ENCODE results near the gene LAMTOR5. TPM values are rescaled to one million over a fixed set of nuclear protein-coding genes. Genes with fewer than 3 reads are reported as not detected.
"Not testable (repeated sequence)": the region's sequence is repeated elsewhere in the genome, so short reads cannot be mapped to it uniquely, and the experiment has no call there.

LAMTOR5 gene
- total and polyA plus RNA-seq, 2 experiments from 2014 or later, result 67.1 to 307 TPM

DNA sequence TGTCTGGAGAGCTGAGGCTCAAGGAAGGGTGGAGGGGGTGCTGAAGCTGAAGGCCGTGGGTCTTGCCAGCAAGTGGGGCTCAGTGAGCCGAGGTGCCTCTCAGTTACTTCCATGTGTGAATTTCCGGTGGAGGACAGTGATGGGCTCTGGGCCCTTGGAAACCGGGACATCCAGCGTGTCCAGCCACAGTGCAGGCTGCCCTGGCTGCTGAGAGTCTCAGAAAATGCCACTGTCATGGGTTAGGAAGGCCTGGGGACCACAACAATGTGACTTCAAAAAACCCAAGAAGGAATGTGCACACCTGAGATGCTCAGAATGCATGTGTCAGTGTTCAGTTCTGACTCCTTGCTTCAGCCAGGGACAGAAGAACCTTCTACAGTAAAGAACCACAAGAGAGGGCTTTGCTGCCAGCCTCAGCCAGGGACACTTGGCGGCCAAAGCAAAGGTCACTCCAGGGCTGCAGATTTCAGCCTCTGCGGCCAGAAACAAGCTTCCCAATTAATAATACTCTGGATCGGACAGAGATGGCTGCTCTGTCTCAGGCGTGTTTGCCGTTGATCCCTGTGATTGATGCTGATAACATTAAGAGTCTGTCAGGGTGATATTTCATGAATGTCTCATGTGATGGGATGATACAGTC lies 12.6 kb upstream of the LAMTOR5 start:
- H2AFZ ChIP-seq, result no peak overlapping the region
- no peaks in the 10 kb centered on the region for H3K9me3 ChIP-seq (ENCODE audit: low read depth)
- H3K9me2 ChIP-seq (ENCODE audit: insufficient read depth), result no peaks in the 10 kb centered on the region
- H3K79me2 ChIP-seq (ENCODE audit: insufficient read depth), result no peaks in the 10 kb centered on the region
- in situ Hi-C loops (cut with MboI), result no loop called here
- TF ChIP-seq EZH2phosphoT487 (IDR thresholded peaks at IDR 0.05; ENCODE audit: insufficient read depth, low read depth) (no peak), EZH2 (IDR thresholded peaks at IDR 0.05; ENCODE audit: insufficient read depth, poor library complexity, severe bottlenecking) (no peak)
- H3K4me2 ChIP-seq (ENCODE audit: unreplicated experiment), result no peak overlapping the region
- H3K27me3 ChIP-seq (replicated peaks; ENCODE audit: insufficient read depth), result no peaks in the 10 kb centered on the region
- DNase-seq, result no peak
- no peak overlapping the region for H3K4me3 ChIP-seq
- H4K20me1 ChIP-seq (ENCODE audit: insufficient read depth), result no peaks in the 10 kb centered on the region
- H3K27ac ChIP-seq, result no peak overlapping the region
- no peaks in the 10 kb centered on the region for H3K36me3 ChIP-seq (ENCODE audit: low read depth)
- H3K4me1 ChIP-seq (ENCODE audit: insufficient read depth), result 0 out of 2 replicates have a peak, but pooled peaks cover 7% of the 10 kb centered on the region
- no peak overlapping the region for H3K9ac ChIP-seq
- 71 to 77% methylated on average over 10 of the region's 10 CpGs for WGBS, 2 experiments (ENCODE audit: low coverage in 1 of 2, low lambda C conversion rate in 2 of 2, missing lambda C conversion rate in 2 of 2)
- 0 out of 2 replicates have a peak, but pooled peaks cover 4% of the 10 kb centered on the region for H3F3A ChIP-seq (ENCODE audit: insufficient read depth)

DNA sequence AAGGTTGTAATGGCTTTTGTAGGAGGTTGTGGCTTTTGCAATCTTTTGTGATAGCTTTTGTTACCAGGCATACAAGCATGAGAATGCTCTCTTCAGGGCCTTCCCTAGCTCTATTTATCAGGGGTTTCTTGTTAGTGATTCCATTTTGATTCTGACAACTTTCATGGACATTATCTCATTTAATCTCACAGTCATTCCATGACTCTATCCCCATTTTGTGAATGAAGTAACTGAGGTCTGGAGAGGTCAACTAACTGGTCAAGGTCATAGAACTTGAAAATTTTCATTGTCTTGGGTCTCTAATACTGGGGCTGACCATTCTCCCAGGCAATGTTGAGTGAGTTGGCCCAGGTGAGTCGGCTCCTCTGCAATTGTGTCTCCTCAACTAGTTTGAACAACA lies 11.2 kb upstream of the LAMTOR5 start:
- no peak overlapping the region for H3K9ac ChIP-seq
- H3K4me2 ChIP-seq (ENCODE audit: unreplicated experiment), result no peak overlapping the region
- no peaks in the 10 kb centered on the region for H3K36me3 ChIP-seq (ENCODE audit: low read depth)
- DNase-seq, result no peak
- WGBS, 2 experiments (ENCODE audit: low coverage in 1 of 2, low lambda C conversion rate in 2 of 2, missing lambda C conversion rate in 2 of 2), result 76 to 78% methylated on average over 1 of the region's 1 CpG
- no peaks in the 10 kb centered on the region for H4K20me1 ChIP-seq (ENCODE audit: insufficient read depth)
- H3K9me3 ChIP-seq (ENCODE audit: low read depth), result no peaks in the 10 kb centered on the region
- H3K27me3 ChIP-seq (replicated peaks; ENCODE audit: insufficient read depth), result no peaks in the 10 kb centered on the region
- no peaks in the 10 kb centered on the region for H3K79me2 ChIP-seq (ENCODE audit: insufficient read depth)
- in situ Hi-C loops (cut with MboI), result no loop called here
- no peaks in the 10 kb centered on the region for H3K9me2 ChIP-seq (ENCODE audit: insufficient read depth)
- H3F3A ChIP-seq (ENCODE audit: insufficient read depth), result 0 out of 2 replicates have a peak, but pooled peaks cover 4% of the 10 kb centered on the region
- TF ChIP-seq EZH2 (IDR thresholded peaks at IDR 0.05; ENCODE audit: insufficient read depth, poor library complexity, severe bottlenecking), result no peak
- no peak for TF ChIP-seq EZH2phosphoT487 (IDR thresholded peaks at IDR 0.05; ENCODE audit: insufficient read depth, low read depth)
- 0 out of 2 replicates have a peak, but pooled peaks cover 7% of the 10 kb centered on the region for H3K4me1 ChIP-seq (ENCODE audit: insufficient read depth)
- no peak overlapping the region for H3K4me3 ChIP-seq
- no peak overlapping the region for H3K27ac ChIP-seq
- H2AFZ ChIP-seq, result no peak overlapping the region

DNA sequence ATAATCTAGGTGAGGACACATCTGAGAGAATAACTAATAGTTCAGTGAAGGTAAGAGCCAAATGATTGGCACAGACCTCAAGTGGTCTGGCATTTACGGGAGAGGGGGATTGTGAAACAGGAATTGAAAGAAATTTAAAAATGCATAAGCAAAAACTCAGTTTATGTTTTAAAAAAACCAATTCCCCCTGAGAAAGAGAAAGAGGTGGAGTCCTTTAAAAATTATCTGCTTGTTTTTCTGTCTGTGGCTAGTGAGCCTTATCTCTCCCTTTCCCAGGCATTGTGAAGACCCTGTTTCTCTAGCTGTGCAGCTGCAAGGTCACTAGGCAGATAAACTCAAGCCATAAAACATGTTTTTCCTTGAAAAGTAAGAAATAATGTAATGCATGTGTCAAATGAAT lies 5.6 kb upstream of the LAMTOR5 start:
- not testable (repeated sequence) for H3K9me3 ChIP-seq (ENCODE audit: low read depth); DNase-seq; H4K20me1 ChIP-seq (ENCODE audit: insufficient read depth)

DNA sequence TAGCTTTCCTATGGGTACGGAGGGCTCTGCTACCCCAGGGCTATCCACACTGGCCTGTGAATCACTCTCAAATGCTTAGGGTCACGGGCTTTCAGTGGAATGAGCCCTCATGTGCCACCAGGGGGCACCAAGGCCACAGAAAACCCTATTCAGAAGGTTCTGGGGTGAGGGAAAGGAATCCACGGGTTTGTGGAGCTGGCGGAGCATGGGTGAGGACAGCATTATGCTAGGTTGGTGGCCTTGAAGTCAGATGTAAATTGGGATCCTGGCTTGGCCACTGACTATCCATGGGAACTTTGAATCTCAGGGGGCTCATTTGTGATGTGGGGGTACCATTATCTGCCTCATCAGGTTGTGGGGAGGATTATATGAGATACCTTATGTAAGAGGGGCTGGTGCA lies 5.1 kb upstream of the LAMTOR5 start:
- no peaks in the 10 kb centered on the region for H3K36me3 ChIP-seq (ENCODE audit: low read depth)
- DNase-seq, result peak; percentile 87
- no peaks in the 10 kb centered on the region for H3F3A ChIP-seq (ENCODE audit: insufficient read depth)
- no peaks in the 10 kb centered on the region for H4K20me1 ChIP-seq (ENCODE audit: insufficient read depth)
- H3K4me1 ChIP-seq (ENCODE audit: insufficient read depth), result no peaks in the 10 kb centered on the region; the same call in 1 of the 2 replicates
- H3K9me3 ChIP-seq (ENCODE audit: low read depth), result no peaks in the 10 kb centered on the region
- no peak overlapping the region for H2AFZ ChIP-seq
- H3K9ac ChIP-seq, result no peak overlapping the region
- H3K4me3 ChIP-seq, result no peak overlapping the region
- H3K27ac ChIP-seq, result no peak overlapping the region
- H3K79me2 ChIP-seq (ENCODE audit: insufficient read depth), result peaks cover 10% of the 10 kb centered on the region
- TF ChIP-seq EZH2 (IDR thresholded peaks at IDR 0.05; ENCODE audit: insufficient read depth, poor library complexity, severe bottlenecking) (no peak), EZH2phosphoT487 (IDR thresholded peaks at IDR 0.05; ENCODE audit: insufficient read depth, low read depth) (no peak)
- no peaks in the 10 kb centered on the region for H3K9me2 ChIP-seq (ENCODE audit: insufficient read depth)
- H3K27me3 ChIP-seq (replicated peaks; ENCODE audit: insufficient read depth), result no peaks in the 10 kb centered on the region
- H3K4me2 ChIP-seq (ENCODE audit: unreplicated experiment), result no peak overlapping the region
- in situ Hi-C loops (cut with MboI), result no loop called here
- WGBS, 2 experiments (ENCODE audit: low coverage in 1 of 2, low lambda C conversion rate in 2 of 2, missing lambda C conversion rate in 2 of 2), result 5 to 11% methylated on average over 4 of the region's 4 CpGs

More for the DNA sequence above, 5.6 kb upstream of the LAMTOR5 start:
- in situ Hi-C loops (cut with MboI); H3K9me2 ChIP-seq (ENCODE audit: insufficient read depth); H3K27ac ChIP-seq; H3K9ac ChIP-seq; H3K4me1 ChIP-seq (ENCODE audit: insufficient read depth); H3K4me2 ChIP-seq (ENCODE audit: unreplicated experiment); H3K4me3 ChIP-seq; H3K36me3 ChIP-seq (ENCODE audit: low read depth); H3K27me3 ChIP-seq (replicated peaks; ENCODE audit: insufficient read depth); H2AFZ ChIP-seq; H3F3A ChIP-seq (ENCODE audit: insufficient read depth); H3K79me2 ChIP-seq (ENCODE audit: insufficient read depth): not testable (repeated sequence)
- 70 to 71% methylated on average over 1 of the region's 1 CpG for WGBS, 2 experiments (ENCODE audit: low coverage in 1 of 2, low lambda C conversion rate in 2 of 2, missing lambda C conversion rate in 2 of 2)

Data from GM23248 (cell line).